Parathyroid adenoma (tissue), 2 donors: Measurements from ENCODE around the gene TMEM270.

Experiments
- H2AFZ ChIP-seq: fragments of 300-600 bp; sonication (generic); one replicate; pipeline ENCODE4 v1.7.0; 2017; ENCODE audit warnings: antibody characterized with exemption, mild to moderate bottlenecking
- H3K27ac ChIP-seq: fragments of 300-600 bp; sonication (generic); one replicate; pipeline ENCODE4 v1.7.0; 2017
- H3K27me3 ChIP-seq: fragments of 300-600 bp; sonication (generic); one replicate; pipeline ENCODE4 v1.7.0; 2017; ENCODE audit warnings: low read length; ENCODE audit not compliant: control insufficient read depth, insufficient read depth
- H3K36me3 ChIP-seq: fragments of 300-600 bp; sonication (generic); one replicate; pipeline ENCODE4 v1.7.0; 2017; ENCODE audit warnings: low read length; ENCODE audit not compliant: control insufficient read depth, insufficient read depth
- H3K4me1 ChIP-seq: fragments of 300-600 bp; sonication (generic); one replicate; pipeline ENCODE4 v1.7.0; 2017; ENCODE audit warnings: control low read depth
- H3K4me2 ChIP-seq: fragments of 300-600 bp; sonication (generic); one replicate; pipeline ENCODE4 v1.7.0; 2017; ENCODE audit warnings: low read length
- H3K4me3 ChIP-seq: fragments of 300-600 bp; sonication (generic); one replicate; pipeline ENCODE4 v1.7.0; 2017; ENCODE audit warnings: low read depth, low read length
- H3K79me2 ChIP-seq: fragments of 300-600 bp; sonication (generic); one replicate; pipeline ENCODE4 v1.7.0; 2017; ENCODE audit warnings: control low read depth
- H3K9ac ChIP-seq: fragments of 300-600 bp; sonication (generic); one replicate; pipeline ENCODE4 v1.7.0; 2017; ENCODE audit warnings: mild to moderate bottlenecking
- H3K9me3 ChIP-seq: fragments of 300-600 bp; sonication (generic); one replicate; pipeline ENCODE4 v1.7.0; 2017; ENCODE audit warnings: low read length; ENCODE audit not compliant: control insufficient read depth
- TF ChIP-seq, protein P1 (sequence below): fragments of 300-600 bp; sonication (generic); IDR thresholded peaks from one replicate; pipeline ENCODE4 v1.7.0; 2017; ENCODE audit warnings: antibody characterized with exemption, mild to moderate bottlenecking
- donor health status: primary hyperparathyroidism.

The TMEM270 gene

DNA sequence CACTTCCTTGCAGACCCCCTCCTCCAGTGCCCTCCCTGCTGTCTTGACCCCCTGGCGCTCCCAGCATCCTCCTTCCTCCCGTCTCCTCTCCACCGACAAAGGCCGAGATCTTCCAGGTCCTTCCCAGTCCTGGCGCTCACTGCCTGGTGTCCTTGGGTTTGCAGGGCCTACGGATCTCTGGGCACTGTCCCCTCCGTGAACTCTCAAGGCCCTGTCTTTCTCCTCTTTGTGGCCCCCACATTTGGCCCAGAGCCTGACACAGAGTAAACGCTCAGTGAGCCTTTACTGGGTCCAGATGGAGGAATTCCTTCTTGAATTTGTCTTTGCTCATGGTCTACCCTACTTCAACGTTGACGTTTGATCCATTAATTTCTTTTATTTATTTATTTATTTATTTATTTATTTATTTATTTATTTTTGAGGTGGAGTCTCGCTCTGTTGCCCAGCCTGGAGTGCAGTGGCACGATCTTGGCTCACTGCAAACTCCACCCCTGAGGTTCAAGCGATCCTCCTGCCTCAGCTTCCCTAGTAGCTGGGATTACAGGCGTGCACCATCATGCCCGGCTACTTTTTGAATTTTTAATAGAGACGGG is 29.7 kb downstream of the TMEM270 start:
- no peak overlapping the region for H3K4me2 ChIP-seq
- H3K4me3 ChIP-seq, result no peak overlapping the region
- TF ChIP-seq, protein P1, sequence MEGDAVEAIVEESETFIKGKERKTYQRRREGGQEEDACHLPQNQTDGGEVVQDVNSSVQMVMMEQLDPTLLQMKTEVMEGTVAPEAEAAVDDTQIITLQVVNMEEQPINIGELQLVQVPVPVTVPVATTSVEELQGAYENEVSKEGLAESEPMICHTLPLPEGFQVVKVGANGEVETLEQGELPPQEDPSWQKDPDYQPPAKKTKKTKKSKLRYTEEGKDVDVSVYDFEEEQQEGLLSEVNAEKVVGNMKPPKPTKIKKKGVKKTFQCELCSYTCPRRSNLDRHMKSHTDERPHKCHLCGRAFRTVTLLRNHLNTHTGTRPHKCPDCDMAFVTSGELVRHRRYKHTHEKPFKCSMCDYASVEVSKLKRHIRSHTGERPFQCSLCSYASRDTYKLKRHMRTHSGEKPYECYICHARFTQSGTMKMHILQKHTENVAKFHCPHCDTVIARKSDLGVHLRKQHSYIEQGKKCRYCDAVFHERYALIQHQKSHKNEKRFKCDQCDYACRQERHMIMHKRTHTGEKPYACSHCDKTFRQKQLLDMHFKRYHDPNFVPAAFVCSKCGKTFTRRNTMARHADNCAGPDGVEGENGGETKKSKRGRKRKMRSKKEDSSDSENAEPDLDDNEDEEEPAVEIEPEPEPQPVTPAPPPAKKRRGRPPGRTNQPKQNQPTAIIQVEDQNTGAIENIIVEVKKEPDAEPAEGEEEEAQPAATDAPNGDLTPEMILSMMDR, result no peak
- no peaks in the 10 kb centered on the region for H3K9me3 ChIP-seq
- no peaks in the 10 kb centered on the region for H3K27me3 ChIP-seq
- H3K36me3 ChIP-seq, result no peaks in the 10 kb centered on the region
- no peak overlapping the region for H2AFZ ChIP-seq
- H3K79me2 ChIP-seq, result no peaks in the 10 kb centered on the region
- no peak overlapping the region for H3K9ac ChIP-seq
- no peak overlapping the region for H3K27ac ChIP-seq
- no peaks in the 10 kb centered on the region for H3K4me1 ChIP-seq

DNA sequence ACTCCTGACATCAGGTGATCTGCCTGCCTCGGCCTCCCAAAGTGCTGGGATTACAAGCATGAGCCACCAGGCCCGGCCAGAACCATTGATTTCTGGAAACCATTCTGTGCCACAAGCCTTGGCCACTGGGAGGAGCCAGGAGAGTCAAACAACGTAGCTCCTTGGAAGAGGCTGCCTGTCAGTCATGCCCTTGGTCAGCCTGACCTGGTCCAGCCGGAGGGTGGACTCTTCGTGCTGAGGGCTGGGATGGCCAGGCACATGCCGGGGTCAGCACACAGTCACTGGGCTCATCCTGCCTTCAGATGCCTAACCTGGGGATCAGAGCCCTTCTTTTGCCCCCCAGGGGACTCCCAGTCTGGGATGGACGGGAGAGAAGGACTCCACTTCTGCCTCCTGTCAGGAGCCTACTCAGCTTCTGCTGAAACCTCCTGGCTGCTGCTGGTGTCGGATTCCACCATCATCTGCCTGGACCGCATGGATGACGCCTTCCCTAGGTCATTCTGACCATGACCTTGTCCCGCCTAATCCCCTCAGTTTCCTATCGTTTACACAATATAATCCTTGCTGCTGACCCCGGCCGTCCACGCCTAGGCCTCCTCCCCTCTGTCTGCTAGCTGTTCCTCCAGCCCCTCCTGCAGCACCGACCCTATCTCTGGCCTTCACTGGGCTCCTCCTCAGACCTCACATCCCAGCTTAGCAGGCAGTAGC is 30.4 kb downstream of the TMEM270 start:
- Histone ChIP-seq H3K36me3 (no peaks in the 10 kb centered on the region), H3K9me3 (no peaks in the 10 kb centered on the region), H2AFZ (peak overlapping the region; percentile 15), H3K4me2 (no peak overlapping the region), H3K27me3 (no peaks in the 10 kb centered on the region), H3K4me1 (no peaks in the 10 kb centered on the region), H3K79me2 (no peaks in the 10 kb centered on the region), H3K4me3 (no peak overlapping the region), H3K27ac (no peak overlapping the region), H3K9ac (no peak overlapping the region)
- TF ChIP-seq, protein P1, result no peak

DNA sequence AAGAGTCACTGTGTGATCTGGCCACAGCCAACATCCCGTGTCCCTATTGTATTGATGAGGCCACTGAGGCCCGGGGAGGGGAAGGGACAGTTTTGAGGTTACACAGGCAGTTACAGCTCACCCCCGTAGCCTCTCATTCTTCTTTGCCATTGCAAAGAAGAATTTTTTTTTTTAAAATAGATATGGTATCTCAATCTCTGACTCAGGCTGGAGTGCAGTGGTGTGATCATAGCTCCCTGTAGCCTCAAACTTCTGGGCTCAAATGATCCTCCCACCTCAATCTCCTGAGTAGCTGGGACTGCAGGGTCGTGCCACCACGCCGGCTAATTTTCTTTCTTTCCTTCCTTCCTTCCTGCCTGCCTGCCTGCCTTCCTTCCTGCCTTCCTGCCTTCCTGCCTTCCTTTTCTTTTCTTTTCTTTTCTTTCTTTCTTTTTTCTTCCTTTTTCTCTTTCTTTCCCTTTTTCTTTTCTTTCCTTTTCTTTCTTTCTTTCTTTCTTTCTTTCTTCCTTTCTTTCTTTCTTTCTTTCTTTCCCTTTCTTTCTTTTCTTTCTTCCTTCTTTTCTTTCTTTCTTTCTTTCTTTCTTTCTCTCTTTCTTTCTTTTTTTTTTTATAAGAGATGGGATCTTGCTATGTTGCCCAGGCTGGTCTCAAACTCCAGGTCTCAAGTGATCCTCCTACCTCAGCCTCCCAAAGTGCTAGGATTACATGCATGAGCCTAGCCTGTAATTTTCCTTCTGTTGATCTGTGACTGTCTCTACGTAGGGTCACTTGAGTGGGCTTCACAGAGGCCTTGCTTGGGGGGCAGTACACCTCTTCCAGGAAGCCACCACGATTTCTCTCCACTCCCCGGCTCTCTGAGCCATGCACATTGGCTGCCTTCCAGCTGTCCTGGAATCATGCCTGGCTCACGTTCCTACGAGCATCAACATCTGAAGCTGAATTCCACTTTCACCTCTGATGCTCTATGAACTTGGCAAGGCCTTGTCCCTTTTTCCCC is 31.3 kb downstream of the TMEM270 start:
- H3K27ac ChIP-seq, result no peak overlapping the region
- no peak overlapping the region for H3K9ac ChIP-seq
- H3K27me3 ChIP-seq, result no peaks in the 10 kb centered on the region
- no peaks in the 10 kb centered on the region for H3K9me3 ChIP-seq
- TF ChIP-seq, protein P1, result no peak
- no peaks in the 10 kb centered on the region for H3K79me2 ChIP-seq
- H2AFZ ChIP-seq, result no peak overlapping the region
- no peaks in the 10 kb centered on the region for H3K4me1 ChIP-seq
- no peak overlapping the region for H3K4me2 ChIP-seq
- no peak overlapping the region for H3K4me3 ChIP-seq
- no peaks in the 10 kb centered on the region for H3K36me3 ChIP-seq

DNA sequence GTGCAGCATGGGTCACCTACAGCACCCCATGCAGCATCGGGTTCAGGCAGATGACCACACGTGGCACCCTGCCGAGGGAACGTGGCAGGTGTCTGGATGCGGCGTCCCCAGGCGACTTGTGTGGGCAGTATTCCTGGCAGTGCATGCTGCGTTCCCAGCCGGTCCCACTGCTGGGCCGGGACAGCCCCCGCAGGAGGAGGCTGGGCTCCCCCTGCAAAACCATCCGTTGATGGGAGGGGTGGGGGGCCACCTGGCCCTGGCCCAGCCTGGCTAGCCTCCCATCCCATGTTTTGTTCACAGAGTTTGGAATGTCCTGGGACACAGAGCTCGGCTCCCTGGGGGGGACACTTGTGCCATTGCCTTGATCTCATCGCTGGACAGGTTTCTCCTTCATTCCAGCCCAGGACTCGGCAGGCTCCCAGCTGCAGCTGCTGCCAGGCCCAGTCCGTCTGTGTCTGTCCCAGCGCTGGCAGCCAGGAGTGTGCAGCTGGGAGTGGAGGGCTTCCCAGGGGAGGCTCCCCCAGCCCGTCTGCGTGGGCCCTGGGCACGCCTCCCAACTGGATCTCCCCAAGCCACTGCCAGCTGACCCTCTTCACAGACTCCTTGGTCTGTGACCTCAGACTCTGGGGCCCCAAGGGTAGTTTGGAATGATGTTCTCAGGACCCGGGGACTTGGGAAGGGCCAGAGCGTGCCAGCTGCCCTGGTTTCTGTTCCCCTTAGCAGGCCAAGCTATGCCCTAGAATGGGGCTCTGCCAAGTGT is 32.6 kb downstream of the TMEM270 start:
- TF ChIP-seq, protein P1, result no peak
- H3K4me2 ChIP-seq, result no peak overlapping the region
- no peaks in the 10 kb centered on the region for H3K9me3 ChIP-seq
- no peaks in the 10 kb centered on the region for H3K79me2 ChIP-seq
- no peak overlapping the region for H3K27ac ChIP-seq
- H3K9ac ChIP-seq, result no peak overlapping the region
- H3K4me1 ChIP-seq, result no peaks in the 10 kb centered on the region
- H3K27me3 ChIP-seq, result no peaks in the 10 kb centered on the region
- no peak overlapping the region for H2AFZ ChIP-seq
- H3K36me3 ChIP-seq, result no peaks in the 10 kb centered on the region
- H3K4me3 ChIP-seq, result no peak overlapping the region
